T-helper 9 cell (primary cell): Measurements from ENCODE around the gene B4GALT7.
"Not testable (repeated sequence)": the region's sequence is repeated elsewhere in the genome, so short reads cannot be mapped to it uniquely, and the experiment has no call there.

ENCODE experiments used
- DNase-seq: peaks from one replicate; pipeline ENCODE4 v3.0.0-alpha.2; 2020

Gene B4GALT7

DNA sequence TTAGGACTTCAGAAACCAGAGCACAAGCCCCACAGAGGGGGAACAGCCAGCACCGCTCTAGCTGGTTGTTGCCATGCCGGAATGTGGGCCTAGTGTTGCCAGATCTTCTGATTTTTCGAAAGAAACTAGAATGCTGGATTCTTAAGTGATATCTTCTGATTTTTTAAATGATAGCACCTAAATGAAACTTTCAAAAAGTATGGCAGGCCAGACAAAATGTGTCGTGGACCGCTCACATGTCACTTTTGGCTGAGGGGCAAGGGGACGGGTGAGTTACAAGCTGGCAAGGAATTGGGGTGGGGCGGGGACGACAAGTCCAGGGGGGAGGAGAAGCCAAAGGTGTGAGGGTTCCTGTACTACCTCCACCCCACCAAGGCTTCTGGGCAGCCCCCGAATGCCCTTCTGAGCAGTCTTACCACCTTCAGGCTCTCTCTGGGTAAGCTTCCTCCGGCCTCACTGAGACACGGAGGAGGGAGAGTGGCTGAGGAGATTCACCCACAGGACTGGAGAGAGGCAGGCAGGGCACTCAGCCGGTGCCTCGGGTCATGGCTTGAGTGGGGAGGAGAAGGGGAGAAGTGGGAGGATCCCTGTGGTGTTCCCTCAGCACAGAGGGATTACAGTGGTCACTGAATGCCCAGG is 10.3 kb downstream of the B4GALT7 start:
- no peak for DNase-seq

DNA sequence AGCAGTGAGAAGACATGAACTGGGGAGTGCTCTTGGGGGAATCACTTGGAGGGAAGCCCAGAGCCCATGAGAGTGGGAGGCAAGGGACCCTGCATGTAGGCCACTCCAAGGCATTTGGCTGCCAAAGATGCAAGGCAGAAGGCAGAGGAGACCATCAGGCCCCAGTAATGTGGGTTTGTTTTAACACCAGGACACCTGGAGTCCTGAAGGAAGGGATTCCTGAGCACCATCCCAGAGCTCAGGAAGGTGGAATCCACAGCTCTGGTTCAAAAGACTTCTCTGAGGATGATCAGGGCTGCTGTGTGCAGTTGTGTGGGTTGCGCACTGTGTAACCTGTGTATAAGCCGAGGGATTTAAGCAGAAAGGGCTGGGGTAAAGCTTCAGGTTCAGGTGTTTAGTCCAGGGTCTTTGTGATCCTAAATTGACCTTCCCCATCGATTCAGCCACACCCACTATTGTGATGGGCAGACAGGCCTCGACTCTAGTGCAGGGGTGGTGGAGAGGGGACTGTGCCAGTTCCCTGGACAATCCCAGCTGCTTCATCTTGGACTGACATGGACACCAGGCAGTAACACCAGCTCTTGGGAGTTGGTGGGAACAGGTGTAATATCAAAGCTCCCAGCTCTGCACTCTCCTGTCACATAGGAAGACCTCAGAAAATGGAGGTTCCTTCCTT is 11.0 kb downstream of the B4GALT7 start:
- DNase-seq = no peak

DNA sequence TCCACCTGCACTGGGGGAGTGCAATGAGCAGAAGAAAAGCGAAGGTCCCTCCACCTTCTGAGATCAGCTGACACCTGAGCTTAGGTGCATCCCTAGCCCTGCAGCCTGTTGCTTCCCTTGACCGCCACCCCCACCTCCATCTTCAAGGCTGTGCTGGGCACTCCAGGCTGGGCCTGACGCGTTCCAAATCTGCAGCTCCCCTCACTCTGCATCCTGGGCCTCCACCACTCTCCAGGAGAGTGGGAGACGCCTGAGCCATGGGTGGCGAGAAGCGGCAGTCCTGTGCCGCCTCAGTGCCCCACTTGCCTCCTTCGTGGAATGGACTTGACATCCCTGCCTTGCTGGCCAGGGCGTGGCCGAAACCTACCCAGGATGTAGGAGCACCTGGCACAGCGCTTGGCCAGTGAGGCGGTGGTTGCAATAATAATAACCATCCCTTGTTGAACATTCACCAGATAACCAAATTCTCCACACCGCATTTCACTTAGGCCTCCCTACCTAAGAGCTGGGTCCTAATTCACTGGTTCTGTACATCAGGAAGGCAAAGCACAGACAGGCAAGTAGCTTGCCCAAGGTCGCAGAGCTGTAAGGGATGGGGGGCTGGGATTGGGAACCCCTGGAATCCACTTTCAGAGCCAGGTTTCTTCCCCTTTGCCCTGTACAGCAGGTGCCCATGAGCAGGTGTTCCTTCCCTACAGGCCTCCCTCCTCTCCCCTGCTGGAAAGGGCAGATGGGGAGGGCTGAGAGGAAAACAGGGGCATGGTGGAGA is 11.7 kb downstream of the B4GALT7 start:
- DNase-seq = no peak

DNA sequence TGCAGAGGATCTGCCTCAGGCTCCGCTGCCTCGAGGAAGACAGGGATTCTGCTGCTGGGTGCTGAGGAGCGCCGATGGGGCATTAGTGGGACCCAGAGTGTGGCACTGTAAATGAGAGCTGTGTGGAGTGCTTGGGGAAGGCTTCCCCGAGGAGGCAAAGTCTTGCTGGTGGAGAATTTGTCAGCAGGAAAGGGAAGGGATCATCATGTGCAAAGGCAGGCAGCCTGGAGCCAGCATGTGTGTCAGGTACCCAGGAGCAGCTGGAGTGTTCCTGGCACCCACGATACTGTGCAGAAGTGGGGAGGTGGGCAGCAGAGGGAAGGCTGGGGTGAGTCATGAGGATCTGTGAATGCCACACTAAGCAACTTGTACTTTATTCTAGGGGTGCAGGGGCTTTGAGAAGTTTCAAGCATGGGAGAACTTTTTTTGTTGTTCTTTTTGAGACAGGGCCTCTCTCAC is 12.3 kb downstream of the B4GALT7 start:
- DNase-seq = no peak

DNA sequence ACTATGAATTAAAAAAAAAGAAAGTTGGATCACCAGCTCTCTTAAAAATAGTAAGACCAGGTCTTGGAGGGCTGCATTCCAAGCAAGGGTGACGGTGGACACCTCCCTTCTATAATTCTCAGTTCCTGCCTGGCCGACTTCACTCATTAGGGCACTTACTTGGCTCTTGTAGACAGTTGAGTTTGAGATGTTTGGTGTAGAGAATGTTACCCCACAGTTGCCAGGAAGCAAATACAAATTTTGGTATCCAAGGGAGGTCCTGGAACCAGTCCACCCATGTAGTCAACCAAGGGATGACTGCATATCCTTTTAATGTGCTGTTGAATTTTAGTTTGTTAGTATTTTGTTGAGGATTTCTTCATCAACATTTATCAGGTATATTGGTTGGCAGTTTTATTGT is 20.6 kb downstream of the B4GALT7 start:
- no peak for DNase-seq

DNA sequence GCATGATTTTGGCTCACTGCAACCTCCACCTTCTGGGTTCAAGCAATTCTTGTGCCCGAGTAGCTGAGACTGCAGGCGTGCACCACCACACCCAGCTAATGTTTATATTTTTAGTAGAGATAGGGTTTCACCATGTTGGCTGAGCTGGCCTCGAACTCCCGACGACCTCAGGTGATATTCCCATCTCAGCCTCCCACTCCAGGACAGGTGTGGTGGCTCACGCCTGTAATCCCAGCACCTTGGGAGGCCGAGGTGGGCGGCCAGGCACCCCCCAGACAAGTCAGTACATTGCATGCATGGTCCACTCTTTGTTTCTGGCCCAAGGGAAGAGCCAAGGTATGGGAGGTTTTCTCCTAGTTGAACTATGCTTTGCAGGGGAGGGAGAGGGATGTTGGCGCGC is 24.2 kb downstream of the B4GALT7 start:
- not testable (repeated sequence) for DNase-seq

DNA sequence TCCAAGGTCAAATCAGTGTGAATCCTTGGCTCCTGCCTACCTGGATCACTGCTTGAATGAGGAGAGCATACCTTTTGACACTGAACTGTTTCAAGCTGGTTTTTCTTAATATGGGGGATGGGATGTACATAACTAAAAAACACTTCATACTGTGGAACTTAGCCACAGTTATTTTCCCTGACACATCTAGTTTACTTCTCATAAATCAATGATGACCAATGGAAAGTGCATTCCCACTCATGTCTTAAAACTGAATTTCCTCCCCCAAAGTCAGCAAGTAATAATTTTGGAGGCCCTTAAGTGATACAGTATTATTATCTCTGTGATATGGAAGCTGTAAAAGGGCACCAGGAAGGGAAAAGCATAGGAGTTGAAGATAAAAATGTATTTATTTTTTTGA is 30.3 kb downstream of the B4GALT7 start:
- DNase-seq = not testable (repeated sequence)

DNA sequence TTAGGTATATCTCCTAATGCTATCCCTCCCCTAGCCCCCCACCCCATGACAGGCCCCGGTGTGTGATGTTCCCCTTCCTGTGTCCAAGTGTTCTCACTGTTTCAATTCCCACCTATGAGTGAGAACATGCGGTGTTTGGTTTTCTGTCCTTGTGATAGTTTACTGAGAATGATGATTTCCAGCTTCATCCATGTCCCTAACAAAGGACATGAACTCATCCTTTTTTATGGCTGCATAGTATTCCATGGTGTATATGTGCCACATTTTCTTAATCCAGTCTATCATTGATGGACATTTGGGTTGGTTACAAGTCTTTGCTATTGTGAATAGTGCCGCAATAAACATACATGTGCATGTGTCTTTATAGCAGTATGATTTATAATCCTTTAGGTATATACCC is 35.0 kb downstream of the B4GALT7 start:
- DNase-seq = not testable (repeated sequence)

DNA sequence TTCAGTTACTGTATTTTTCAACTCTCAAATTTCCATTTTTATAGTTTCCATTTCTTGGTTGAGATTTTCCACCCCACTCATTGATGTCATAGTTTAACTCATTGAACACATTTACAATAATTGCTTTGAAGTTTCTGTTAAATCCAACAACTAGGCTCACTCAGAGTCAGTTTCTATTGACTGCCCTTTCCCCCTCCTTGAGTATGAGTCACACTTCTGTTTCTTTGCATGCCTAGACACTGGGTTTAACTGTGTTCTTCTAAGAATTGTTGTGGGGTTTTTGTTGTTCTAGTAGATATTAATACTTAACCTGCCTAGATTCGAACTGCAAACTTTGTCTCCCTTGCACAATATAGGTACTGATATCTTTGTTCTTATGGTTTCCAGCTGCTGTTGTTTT is 45.5 kb downstream of the B4GALT7 start:
- DNase-seq = not testable (repeated sequence)

DNA sequence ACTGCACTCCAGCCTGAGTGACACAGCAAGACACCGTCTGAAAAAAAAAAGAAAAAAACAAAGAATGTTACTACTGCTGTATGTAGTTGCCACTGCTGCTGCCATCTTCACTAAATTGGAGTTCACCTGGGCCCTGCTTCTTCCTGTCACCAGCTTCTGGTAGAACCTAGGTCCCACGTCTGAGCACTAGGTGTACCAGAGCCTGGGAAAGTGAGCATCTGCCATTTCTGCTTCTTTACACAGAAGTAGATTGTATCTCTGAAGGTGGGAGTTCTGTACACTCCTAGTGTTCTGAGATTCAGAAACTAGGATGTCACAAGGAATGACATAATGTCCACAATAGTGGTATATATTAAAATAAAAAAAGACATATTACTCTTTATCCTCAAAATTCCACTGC is 51.3 kb downstream of the B4GALT7 start:
- not testable (repeated sequence) for DNase-seq

DNA sequence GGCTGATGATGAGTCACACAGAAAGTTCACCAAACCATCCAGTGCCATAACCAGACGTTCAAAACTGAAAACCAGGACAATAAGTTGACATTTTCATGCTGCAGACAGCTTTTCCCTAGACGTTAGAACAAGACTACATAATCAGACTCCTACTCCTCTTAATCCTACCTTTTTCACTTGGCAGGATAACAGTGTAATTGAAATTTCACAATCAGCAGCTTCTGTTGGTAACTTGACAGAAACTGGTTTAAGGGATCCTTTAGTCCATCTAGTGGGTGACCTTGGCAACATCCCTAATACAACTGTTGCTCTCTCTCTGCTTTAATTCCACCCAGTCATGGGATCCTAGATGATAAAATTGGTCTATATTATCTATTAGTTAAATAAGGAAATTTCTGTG is 57.9 kb downstream of the B4GALT7 start:
- not testable (repeated sequence) for DNase-seq

DNA sequence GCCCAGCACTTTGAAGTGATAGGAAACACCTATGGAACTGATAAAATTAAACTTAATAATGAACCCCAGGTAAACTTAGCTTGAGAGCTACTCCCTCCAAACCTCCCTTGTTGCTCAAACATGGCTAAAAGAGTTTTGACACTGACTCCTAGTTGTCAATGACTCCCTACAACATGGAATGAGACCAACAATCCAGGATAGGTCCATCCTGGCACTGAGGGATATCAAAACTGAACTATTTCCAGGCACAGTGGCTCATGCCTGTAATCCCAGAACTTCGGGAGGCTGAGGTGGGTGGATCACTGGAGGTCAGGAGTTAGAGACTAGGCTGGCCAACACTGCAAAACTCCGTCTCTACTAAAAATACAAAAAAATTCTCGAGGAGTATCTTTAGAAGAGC is 58.6 kb downstream of the B4GALT7 start:
- DNase-seq = not testable (repeated sequence)
